GM18867 (cell line): Measurements from ENCODE around the gene EXOC2.
A peak's percentile ranks its signal among the peaks of the same experiment; 100 is the strongest.

Experiments
- ATAC-seq: cut with Tn5 transposase; IDR thresholded peaks from one replicate; pipeline ENCODE4 v1.9.1; 2021; ENCODE audit warnings: mild to moderate bottlenecking, moderate library complexity; ENCODE audit not compliant: unreplicated experiment

EXOC2 gene

DNA sequence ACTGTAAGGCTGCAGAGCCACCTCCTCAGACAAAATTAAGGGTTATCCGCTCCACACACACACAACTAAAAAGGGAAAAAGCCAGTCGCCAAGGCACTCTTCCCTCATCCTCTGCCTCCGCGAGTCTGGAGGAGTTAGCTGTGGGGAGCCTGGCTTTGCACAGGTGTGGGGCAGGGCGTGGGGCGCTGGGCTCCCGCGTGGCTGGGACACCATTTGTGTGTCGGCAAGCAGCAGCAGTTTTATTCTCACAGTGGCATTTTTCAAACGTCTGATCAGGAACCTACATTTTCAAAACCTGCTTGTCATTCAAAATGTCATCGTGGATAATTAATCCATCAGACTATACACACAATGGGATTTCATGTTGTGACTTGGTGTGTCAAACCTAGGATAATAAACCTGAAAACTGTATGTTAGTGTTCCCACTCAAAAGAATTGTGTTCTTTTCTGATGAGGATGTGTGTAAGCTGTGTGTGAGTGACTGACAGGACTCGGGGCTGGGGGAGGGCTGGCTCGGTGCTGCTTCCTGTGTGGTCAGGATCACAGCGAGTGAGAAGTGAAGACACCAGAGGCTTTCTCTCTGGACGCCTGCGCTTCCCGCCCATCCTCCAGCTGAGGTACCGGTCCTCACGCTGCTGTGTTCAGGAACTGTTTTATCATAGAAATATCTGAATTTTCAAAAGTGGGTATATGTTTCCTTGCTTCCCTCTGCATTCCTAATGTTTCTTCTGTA lies 218.3 kb downstream of the EXOC2 start:
- peak; percentile 84 for ATAC-seq

DNA sequence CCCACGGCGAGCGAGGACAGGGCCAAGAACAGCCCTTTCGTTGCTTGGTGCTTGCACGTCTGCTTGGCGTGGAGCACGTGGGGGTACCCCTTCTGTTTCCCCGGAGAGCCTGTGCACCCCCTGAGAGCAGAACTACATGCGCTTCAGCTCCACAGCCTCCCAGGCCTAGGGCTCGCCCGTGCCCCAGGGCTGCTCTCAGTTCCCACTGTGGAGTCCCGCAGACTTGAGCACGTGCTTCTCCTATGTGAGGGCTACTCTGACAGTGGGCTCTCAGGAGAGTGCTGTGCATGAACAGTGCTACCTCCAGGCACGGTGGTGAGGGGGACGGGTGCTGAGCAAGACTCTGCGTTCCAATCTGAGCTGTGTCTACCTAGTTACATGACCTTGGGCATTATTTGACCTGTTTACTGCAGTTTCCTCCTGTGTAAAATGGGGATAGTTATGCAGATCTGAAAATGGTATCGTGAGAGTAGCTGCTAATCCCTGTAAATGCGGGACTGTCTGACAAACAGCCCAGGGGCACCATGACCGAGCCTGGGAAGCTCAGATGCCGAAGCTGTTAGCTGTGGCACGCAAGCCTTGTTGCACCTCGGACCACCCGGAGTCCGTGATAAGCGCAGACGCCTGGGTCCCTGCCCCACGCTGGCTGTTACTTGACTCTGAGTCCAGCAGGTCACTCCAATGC lies 219.0 kb downstream of the EXOC2 start:
- no peak for ATAC-seq

DNA sequence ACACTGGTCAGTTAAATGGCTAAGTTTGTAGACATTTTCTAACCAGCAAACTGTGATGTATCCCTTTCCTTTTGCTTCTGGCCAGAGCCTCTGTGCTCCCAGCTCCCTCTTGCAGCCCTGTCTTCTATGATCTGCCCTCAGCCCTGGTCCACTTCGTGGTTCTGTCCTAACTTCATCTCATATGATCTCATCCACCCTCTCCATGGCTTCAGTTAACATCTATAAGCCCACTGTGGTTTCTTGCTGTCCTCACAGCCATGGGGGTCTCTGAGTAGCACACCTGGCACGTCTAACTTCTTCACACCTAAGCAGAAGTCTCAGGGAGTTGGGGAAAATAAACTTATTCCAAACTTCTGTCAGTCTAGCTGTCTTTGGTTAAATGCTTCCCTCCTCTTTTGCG lies 219.6 kb downstream of the EXOC2 start:
- no peak for ATAC-seq

DNA sequence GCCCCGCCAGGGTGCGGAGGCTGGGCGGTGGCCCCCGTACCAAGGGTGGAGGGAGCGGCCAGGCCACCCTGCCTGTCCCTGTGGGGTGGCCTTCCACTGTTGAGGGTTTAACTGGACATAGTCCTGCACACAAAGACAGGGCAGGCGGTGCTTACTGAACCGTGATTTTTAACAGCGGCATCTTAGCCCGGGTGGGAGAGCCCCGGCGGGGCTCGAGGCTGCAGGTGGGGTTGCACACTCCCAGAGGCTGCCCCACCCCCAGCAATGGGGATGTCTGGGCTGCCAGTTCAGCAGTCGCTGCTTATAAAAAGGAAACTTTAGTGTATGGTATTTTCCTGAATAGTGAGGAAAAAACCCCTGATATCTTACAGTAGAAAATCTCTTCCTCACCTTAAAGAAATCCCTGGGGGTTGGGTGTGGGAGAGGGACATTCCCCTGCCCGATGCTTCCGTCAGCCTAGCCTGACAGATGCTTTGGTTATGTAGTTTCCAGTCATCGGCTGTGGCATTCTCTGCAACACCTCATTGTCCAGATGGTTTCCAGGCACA lies 222.0 kb downstream of the EXOC2 start:
- no peak for ATAC-seq

DNA sequence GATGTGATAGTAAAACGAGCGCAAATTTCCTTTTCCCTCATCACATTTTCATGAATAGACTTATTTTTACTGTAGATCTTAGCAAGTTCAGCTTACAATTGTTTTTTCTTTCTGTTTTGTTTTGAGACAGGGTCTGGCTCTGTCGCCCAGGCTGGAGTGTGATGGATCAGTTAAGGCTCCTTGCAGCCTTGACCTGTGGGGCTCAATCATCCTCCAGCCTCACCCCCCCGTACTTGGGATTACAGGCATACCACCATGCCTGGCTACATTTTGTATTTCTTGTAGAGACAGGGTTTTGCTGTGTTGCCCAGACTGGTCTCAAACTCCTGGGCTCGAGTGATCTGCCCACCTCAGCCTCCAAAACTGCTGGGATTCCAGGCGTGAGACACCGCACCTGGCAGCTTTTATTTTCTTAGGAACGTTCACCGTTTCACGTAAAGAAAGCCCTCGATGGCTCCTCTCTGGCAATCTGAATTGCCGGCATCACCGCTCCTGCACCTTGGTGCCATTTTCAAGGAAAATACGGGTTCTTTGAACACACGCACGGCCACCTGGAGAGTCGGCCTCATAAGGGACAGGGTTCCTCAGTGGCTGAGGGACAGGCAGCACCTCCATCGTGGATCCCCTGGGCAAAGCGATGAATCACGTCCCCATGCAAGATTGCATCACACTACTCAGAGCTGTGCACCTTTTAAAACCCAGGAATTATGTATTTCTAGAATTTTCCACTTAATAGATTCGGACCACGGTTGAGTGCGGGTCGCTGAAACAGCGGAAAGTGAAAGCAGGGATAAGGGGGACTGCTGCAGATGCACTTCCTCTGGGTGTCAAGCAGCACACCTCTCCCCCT lies 222.7 kb downstream of the EXOC2 start:
- no peak for ATAC-seq

DNA sequence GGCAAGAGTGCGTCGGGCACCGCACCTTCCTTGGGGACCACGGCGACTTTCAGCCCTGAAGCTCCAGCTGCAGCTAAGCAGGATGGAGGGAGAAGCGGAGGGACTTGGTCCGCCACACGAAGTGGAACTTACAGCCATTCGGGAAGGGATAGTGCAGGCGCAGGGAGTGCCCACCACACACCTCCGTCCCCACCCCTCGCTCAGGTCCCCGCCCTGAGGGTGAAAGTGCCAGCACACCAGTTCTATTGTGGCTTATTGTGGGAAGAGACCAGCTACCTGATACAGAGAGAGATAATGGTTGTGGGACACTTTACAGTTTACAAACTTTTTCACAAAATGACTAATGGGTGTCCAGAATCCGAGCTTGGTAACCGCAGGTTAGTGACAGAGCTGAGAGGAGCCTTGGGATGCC lies 225.3 kb downstream of the EXOC2 start:
- ATAC-seq, result no peak

DNA sequence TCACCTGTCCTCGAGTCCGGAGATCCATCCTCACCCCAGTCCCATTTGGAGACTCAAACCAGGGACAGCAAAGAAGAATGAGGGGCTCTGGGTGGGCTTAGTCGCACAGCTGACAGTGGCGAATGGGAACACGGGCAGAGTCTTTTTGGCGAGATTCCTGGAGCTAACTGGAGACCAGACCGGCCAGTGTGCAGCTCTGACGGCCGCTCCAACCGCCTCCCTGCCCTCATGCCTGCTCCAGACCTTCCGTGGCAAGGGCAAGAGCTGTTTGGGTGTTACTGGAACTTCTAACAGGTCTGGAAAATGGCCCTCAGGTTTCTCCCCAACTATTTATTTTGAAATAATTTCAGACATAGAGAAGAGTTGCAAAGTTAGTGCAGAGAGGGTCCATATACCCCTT lies 225.8 kb downstream of the EXOC2 start:
- ATAC-seq, result no peak

DNA sequence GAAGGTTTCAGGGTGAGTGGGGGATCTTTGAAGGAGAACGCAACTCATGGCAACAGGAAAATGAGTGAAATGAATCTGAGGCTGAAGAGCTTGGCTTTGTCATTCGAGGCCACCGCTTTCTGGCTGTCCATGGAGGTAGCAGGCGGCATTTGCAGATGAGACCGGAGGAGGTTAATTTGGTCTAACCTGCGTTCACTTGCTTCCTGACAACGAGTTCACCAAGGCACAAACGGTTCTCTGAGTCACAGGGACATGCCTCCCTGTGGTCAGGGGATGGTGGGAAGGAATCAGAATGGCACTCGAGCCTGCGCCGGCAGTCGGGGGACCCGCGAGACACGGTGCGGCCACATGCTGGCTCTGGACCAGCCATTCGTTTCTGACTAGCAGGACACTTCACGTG lies 226.4 kb downstream of the EXOC2 start:
- ATAC-seq, result no peak

DNA sequence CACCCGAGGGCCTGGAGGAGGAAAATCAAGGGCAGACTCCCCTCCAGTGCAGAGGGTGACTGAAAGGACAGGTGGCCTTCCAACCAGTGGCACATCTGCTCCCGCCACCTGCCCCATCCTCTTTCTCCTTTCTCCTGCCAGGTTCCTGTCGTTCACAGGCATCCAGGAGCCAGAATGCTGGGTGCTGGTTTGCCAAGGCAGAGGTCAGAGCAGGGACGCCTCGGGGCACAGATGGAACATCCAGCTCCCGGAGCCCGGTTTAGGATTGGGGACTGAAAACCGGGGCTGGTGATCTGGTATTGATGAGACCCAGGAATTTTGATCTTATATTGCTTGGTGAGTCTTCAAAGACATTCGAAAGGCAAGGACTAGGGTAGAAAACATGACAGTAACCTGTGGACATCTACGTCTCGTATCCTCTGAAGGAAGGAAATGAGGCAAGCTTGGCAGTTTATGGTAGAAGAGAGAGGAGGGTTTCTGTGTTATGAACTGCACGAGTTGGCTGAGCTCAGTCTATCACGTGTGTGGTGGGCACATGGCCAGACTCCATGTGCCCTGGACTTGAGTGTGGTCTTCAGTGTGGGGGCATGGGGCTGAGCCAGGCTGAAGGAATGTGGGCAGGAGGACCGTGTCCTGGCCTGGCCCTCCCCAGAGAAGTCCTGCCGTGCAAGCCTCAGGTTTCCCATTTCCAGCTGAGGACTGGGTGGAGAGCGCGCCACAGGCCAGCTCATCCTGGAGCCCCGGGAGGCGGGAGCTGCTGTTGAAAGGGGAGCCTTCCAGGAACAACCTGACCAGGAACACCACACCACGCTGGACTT lies 227.2 kb downstream of the EXOC2 start:
- ATAC-seq, result no peak

DNA sequence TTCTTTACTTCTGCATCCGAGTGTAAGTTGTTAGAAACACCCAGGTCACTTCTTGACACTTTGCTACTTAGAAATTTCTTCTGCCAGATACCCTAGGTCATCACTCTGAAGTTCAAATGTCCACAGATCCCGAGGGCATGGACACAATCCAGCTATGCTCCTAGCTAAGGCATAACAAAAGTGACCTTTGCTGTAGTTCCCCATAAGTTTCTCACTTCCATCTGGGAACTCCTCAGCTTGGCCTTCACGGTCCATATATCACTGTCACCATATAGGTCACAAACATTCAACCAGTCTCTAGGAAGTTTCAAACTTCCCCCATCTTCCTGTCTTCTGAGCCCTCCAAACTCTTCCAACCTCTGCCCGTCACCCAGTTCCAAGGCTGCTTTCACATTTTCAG lies 236.1 kb downstream of the EXOC2 start:
- ATAC-seq, result no peak

DNA sequence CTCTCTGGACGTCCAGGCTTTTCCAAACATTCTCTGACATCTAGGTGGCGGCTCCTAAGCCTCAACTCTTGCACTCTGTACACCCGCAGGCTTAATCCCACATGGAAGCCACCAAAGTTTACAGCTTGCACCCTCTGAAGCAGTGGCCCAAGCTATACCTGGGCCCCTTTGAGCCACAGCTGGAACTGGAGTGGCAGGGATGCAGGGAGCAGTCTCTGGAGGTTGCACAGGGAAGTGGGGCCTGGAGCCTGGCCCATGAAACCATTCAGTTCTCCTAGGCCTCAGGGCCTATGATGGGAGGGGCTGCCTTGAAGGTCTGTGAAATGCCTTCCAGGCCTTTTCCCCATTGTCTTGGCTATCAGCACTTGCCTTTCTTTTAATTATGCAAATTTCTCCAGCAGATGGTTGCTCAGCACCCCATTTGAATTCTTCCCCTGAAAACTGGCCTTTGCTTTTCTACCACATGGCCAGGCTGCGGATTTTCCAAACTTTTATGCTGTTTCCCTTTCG lies 236.5 kb downstream of the EXOC2 start:
- no peak for ATAC-seq

DNA sequence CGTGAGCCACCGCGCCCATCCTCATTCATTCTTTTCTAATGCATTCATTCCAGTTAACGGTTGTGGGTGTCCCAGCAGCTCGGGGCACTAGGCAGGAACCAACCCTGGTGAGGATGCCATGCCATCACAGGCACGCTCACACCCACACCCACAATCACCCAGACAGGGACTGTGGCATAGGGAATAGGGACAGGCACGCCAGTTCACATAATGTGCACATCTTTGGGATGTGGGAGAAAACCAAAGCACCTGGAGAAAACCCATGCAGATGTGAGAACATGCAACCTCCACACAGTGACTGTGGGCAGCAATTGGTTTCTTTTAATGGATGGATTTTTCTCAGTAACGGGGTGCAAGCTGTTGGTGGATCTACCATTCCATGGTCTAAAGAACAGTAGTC lies 237.1 kb downstream of the EXOC2 start:
- no peak for ATAC-seq

DNA sequence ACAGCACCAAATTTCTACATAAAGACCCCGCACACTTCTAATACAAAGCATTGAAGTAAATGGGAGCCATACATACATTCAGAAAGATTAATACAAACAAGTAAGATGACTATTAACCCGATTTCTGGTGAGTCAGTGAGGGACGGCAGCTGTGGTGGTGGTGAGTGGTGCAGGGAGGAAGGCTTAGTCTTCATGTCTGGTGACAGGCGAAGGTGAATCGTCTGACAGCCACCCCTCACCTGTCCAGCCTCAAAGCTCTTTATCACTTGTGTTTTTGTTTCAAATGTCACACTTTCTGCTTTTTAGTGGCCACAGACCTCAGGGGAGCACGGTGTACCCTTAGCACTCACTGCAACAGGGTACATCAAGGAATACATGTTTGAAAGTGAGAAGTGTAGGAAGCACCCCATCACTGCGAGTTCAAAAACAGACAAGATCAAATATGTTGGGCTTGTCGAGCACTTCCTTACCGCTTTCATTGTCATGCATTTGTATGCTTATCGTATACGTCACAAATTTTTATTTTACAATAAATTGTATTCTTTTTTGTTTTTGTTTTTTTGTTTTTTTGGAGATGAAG lies 237.8 kb downstream of the EXOC2 start:
- no peak for ATAC-seq

DNA sequence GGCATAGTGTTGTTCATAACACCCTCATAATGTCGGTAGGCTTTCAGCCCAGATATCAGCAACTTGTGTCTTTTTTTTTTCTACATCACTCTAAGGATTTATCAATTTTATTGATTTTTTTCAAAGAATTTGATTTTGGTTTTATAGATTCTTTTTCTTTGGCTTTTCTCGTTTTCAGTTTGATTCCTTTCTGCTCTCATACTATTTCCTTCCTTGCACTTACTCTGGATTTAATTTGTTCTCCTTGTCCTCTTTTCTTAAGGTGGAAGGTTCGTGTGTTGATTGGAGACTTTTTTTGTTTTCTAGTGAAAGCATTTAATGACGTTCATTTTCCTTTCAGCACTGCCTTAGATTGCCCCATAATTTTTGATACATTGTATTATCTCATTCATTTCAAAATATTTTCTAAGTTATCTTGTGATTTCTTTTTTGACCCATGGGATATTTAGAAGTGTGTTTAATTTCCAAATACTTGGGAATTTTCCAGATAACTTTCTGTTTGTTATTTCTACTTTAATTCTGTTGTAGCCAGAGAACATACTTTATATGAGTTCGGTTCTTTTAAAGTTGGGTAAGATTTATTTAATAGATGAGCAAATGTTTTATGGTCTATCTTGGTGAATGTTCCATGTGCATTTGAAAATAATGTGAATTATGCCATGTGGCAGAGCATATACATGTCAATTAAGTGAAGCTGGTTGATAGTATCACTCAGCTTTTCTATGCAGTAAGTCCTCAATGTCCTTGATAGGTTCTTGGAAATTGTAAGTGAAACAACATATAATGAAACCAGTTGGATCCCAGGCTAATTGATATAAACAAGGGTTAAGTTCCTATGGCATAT lies 238.6 kb downstream of the EXOC2 start:
- ATAC-seq, result no peak

DNA sequence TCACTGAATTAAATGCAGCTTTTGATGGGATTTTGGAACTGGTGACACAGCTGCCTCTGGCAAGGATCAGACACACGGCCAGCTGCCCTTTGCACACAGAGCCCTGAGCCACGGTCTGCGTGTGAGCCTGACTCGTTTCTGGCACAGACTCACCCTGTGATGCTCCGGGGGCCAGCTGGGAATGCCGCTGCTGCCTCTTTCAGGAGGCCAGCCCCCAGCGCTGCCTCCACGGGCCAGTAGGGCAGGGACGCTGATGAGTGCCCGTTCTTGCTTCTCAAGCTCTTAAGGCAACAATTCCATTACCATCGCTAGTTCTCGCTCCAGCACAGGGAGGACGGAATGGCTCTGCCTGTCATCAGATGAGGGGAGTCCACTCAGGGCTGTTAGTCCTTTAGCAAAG lies 239.8 kb downstream of the EXOC2 start:
- ATAC-seq, result no peak

DNA sequence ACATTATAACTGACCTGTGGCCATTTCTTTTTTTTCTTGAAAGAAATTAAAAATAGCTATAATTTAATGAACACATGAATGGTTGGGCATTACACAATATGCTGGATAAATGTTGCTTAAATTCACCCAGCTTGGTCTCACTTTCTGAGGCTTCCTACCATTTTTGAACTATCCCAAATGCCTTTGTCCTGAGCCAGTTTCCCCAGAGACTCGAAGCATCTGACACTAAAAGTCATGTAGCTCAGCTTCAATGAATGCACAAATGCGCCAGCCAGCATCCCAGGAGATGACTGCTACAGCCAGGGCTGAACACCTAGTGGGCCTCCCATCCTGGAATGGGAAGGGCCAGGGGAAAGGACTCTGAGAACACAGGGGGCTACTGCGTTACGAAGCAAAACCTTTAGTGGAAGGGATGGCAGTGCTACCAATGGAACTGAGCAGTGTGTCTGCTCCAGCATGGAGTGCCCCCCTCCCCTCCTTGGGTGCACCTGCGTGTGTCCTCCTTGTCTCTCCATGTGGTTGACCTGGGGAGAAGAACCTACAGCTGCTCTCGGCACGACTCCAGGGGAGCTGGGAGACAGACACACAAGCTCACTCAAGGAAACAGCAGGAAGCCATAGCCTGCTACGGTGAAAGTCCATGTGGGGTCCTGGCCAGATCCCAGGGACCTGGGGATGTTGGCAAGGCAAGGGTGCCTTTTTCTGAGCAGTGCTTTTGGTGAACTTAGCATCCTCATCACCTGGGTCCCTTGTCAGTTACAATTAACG lies 240.5 kb downstream of the EXOC2 start:
- no peak for ATAC-seq

DNA sequence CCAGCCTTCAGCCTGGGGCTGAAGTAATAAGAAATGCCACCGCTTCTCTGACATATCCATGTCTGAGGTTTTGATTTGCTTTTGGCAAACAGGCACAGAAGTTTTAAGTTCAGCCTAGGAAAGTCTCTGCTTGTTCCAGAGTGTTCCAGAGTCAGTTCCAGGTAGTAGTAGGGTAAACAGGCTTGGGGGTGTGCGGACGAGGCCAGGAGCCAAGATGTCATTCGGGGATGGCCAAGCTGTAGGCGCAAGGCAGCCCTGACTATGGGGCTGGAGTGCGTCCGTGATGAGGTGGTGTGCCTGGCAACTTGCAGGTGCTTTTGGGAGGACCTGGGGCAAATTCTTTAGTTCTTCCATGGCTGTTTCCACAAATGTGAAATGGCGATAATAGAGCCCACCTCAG lies 241.1 kb downstream of the EXOC2 start:
- ATAC-seq, result no peak

DNA sequence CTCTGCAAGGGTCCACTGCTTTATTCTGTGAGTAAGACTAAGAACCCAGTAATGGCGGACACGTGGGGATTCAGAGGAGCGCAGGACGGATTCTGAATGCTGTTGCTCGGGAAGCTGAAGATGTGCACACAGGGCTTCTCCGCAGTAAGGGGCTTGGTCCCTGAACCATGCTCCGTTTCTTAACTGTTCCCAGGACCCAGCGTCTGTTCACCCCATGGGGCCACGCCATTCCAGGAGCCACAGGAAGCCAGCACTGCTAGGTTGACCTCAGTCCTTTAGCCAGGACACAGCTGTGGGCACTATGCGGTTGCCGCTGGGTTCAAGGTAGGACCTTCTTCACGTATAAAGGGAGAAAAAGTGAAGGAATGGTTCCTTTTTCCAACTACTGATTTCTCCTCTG lies 241.6 kb downstream of the EXOC2 start:
- no peak for ATAC-seq
